HG03460 (cell line): ENCODE measurements around the gene FNDC7.
"Not testable (repeated sequence)": the region's sequence is repeated elsewhere in the genome, so short reads cannot be mapped to it uniquely, and the experiment has no call there.

Source experiments
- ATAC-seq: cut with Tn5 transposase; IDR thresholded peaks from one replicate; pipeline ENCODE4 v1.9.1; 2021; ENCODE audit not compliant: unreplicated experiment

Gene FNDC7

GRCh38 chr1:108712606-108713150 lies at the start of gene FNDC7:
Gene FNDC7 (plus strand): TSS chr1:108712908. CDS start chr1:108712934, 26 bp downstream.
- ATAC-seq, result no peak

GRCh38 chr1:108663074-108663473 lies 49.6 kb upstream of the FNDC7 start:
- no peak for ATAC-seq

GRCh38 chr1:108664481-108664880 lies 48.2 kb upstream of the FNDC7 start:
- ATAC-seq, result no peak

- ATAC-seq, result no peak
Measured at GRCh38 chr1:108665067-108665466, 47.6 kb upstream of the FNDC7 start.

GRCh38 chr1:108665771-108666170 lies 46.9 kb upstream of the FNDC7 start:
- ATAC-seq, result no peak

GRCh38 chr1:108667422-108667821 lies 45.3 kb upstream of the FNDC7 start:
- ATAC-seq, result not testable (repeated sequence)

GRCh38 chr1:108668777-108669176 lies 43.9 kb upstream of the FNDC7 start:
- ATAC-seq, result no peak

- no peak for ATAC-seq
Measured at GRCh38 chr1:108669679-108670078, 43.0 kb upstream of the FNDC7 start.

GRCh38 chr1:108670131-108670773 lies 42.5 kb upstream of the FNDC7 start:
- ATAC-seq, result no peak

- ATAC-seq, result no peak
Measured at GRCh38 chr1:108671143-108671542, 41.6 kb upstream of the FNDC7 start.

GRCh38 chr1:108678706-108679105 lies 34.0 kb upstream of the FNDC7 start:
- no peak for ATAC-seq

- no peak for ATAC-seq
Measured at GRCh38 chr1:108679586-108680213, 33.0 kb upstream of the FNDC7 start.

GRCh38 chr1:108681701-108682100 lies 31.0 kb upstream of the FNDC7 start:
- not testable (repeated sequence) for ATAC-seq

GRCh38 chr1:108685529-108685928 lies 27.2 kb upstream of the FNDC7 start:
- ATAC-seq, result no peak

GRCh38 chr1:108686614-108687313 lies 25.9 kb upstream of the FNDC7 start:
- no peak for ATAC-seq

GRCh38 chr1:108691128-108691941 lies 21.4 kb upstream of the FNDC7 start:
- ATAC-seq, result no peak

- ATAC-seq, result peak; percentile 94
Measured at GRCh38 chr1:108691942-108692723, 20.6 kb upstream of the FNDC7 start, which contains the start of gene PRPF38B. Gene PRPF38B (plus strand): TSS chr1:108692310. CDS start chr1:108692592, 282 bp downstream.

- peak; percentile 52 for ATAC-seq
Measured at GRCh38 chr1:108692724-108693655, 19.7 kb upstream of the FNDC7 start.

GRCh38 chr1:108695535-108695934 lies 17.2 kb upstream of the FNDC7 start:
- no peak for ATAC-seq
